Endothelial cell of umbilical vein (primary cell): ENCODE results near the gene KCNS3. TPM values are rescaled to one million over a fixed set of nuclear protein-coding genes. Genes with fewer than 3 reads are reported as not detected.

Experiments
- BruUV-seq: library from RNA; stranded (reverse); fragments of 400-500 nt; replicated peaks from 2 replicates; lab custom pipeline; 2021; lab: Mats Ljungman, UMichigan
- CTCF ChIA-PET: fragments of 300-600, 350-600 bp; sonication (Branson Sonifier 250); formaldehyde crosslinking; loops from one replicate; lab custom pipeline; 2021; ENCODE audit warnings: antibody characterized with exemption, inconsistent platforms; lab: Charles Lee
- POLR2A ChIA-PET: fragments of 300-600, 350-600 bp; sonication (Branson Sonifier 250); formaldehyde crosslinking; loops from one replicate; lab custom pipeline; 2021; ENCODE audit warnings: antibody characterized with exemption, inconsistent platforms; lab: Charles Lee
- DNase-seq: peaks from one replicate; pipeline ENCODE4 v3.0.0-alpha.2; 2011; ENCODE audit warnings: low read depth, low spot score
- FAIRE-seq: peaks from 2 replicates; lab custom pipeline; 2011; peaks lifted over from hg19 to GRCh38; lab: Jason Lieb, UNC
- H2AFZ ChIP-seq: 2 replicates; pipeline ENCODE4 v1.6.0; 2012; ENCODE audit warnings: low read depth, low read length, control low read depth, inconsistent platforms
- H3K27ac ChIP-seq: 2 replicates; pipeline ENCODE4 v1.5.1; 2011; ENCODE audit warnings: low read depth, mild to moderate bottlenecking, control low read depth, low read length, moderate library complexity; ENCODE audit not compliant: insufficient read depth
- H3K27me3 ChIP-seq, 2 experiments: 2 replicates each; pipeline versions ENCODE4 v1.6.0 to v1.6.1; 2011; ENCODE audit warnings: low read length in 2 of 2, mixed read lengths in 1 of 2; ENCODE audit not compliant: control insufficient read depth in 2 of 2, insufficient read depth in 2 of 2
- H3K36me3 ChIP-seq, 2 experiments: 2 replicates in 1 of 2; 3 replicates in 1 of 2; pipeline ENCODE4 v1.5.1; 2011; ENCODE audit warnings: low read length in 2 of 2, mild to moderate bottlenecking in 1 of 2, moderate library complexity in 1 of 2; ENCODE audit not compliant: control insufficient read depth in 2 of 2, insufficient read depth in 2 of 2; ENCODE audit errors: extremely low read depth in 1 of 2
- H3K4me1 ChIP-seq: 3 replicates; pipeline ENCODE4 v1.5.1; 2011; ENCODE audit warnings: mild to moderate bottlenecking, low read length; ENCODE audit not compliant: control insufficient read depth, insufficient read depth; ENCODE audit errors: extremely low read depth
- H3K4me2 ChIP-seq: 2 replicates; pipeline ENCODE4 v1.6.1; 2011; ENCODE audit warnings: low read length, control low read depth, mixed read lengths; ENCODE audit not compliant: insufficient read depth
- H3K4me3 ChIP-seq, 3 experiments: fragments of 200-600 bp in 1 of 3; sonication (generic), shearing (Covaris generic) in 1 of 3; replicated peaks in 1 of 3; 2 replicates each; pipeline ENCODE4 v1.5.1; 2011 to 2016; ENCODE audit warnings: control low read depth in 3 of 3, low read length in 3 of 3, mild to moderate bottlenecking in 2 of 3, inconsistent platforms in 1 of 3, low read depth in 1 of 3, moderate library complexity in 1 of 3; ENCODE audit not compliant: insufficient read depth in 1 of 3
- H3K79me2 ChIP-seq: 2 replicates; pipeline ENCODE4 v1.6.0; 2012; ENCODE audit warnings: low read length, inconsistent platforms; ENCODE audit not compliant: control insufficient read depth, insufficient read depth
- H3K9ac ChIP-seq: replicated peaks from 2 replicates; pipeline ENCODE3; 2011; ENCODE audit warnings: low read length, control low read depth; ENCODE audit not compliant: insufficient read depth; ENCODE audit errors: extremely low read depth
- H3K9me1 ChIP-seq: replicated peaks from 3 replicates; pipeline ENCODE4 v1.6.0; 2011; ENCODE audit warnings: mild to moderate bottlenecking, low read length; ENCODE audit not compliant: control insufficient read depth, insufficient read depth; ENCODE audit errors: extremely low read depth
- H3K9me3 ChIP-seq: replicated peaks from 2 replicates; pipeline ENCODE4 v1.5.1; 2012; ENCODE audit warnings: low read length, inconsistent platforms; ENCODE audit not compliant: control insufficient read depth, insufficient read depth
- H4K20me1 ChIP-seq: replicated peaks from 2 replicates; pipeline ENCODE3; 2011; ENCODE audit warnings: mild to moderate bottlenecking, low read length; ENCODE audit not compliant: control insufficient read depth, insufficient read depth; ENCODE audit errors: extremely low read depth
- CTCF ChIP-seq, 2 donors: IDR thresholded peaks; 1 replicate in 1 of 2; 2 replicates in 1 of 2; pipeline ENCODE4 v1.5.1; 2011; ENCODE audit warnings: low read length in 2 of 2, mild to moderate bottlenecking in 2 of 2, moderate library complexity in 2 of 2, control low read depth in 1 of 2, inconsistent platforms in 1 of 2, low read depth in 1 of 2; ENCODE audit not compliant: insufficient read depth in 1 of 2; ENCODE audit errors: extremely low read depth in 1 of 2
- EZH2 ChIP-seq: IDR thresholded peaks from 2 replicates; pipeline ENCODE4 v1.6.1; 2012; ENCODE audit warnings: borderline replicate concordance, low read depth, mild to moderate bottlenecking, moderate library complexity, low read length, inconsistent platforms; ENCODE audit not compliant: severe bottlenecking
- FOS ChIP-seq: IDR thresholded peaks from 2 replicates; pipeline ENCODE4 v1.6.1; 2011; ENCODE audit warnings: mild to moderate bottlenecking, low read length, moderate library complexity, borderline replicate concordance; ENCODE audit not compliant: insufficient read depth
- GATA2 ChIP-seq: IDR thresholded peaks from 2 replicates; pipeline ENCODE4 v1.7.0; 2011; ENCODE audit warnings: low read depth, mild to moderate bottlenecking, moderate library complexity, mixed read lengths, low read length; ENCODE audit not compliant: insufficient read length, insufficient read depth
- JUN ChIP-seq: IDR thresholded peaks from 2 replicates; pipeline ENCODE4 v1.6.1; 2011; ENCODE audit warnings: borderline replicate concordance, low read depth; ENCODE audit not compliant: insufficient read length, insufficient read depth
- MAX ChIP-seq: IDR thresholded peaks from 2 replicates; pipeline ENCODE4 v1.6.1; 2011; ENCODE audit not compliant: insufficient read depth, insufficient read length
- MYC ChIP-seq: IDR thresholded peaks from one replicate; pipeline ENCODE4 v1.6.1; 2011; ENCODE audit warnings: mild to moderate bottlenecking, low read depth, low read length
- POLR2A ChIP-seq: IDR thresholded peaks from 2 replicates; pipeline ENCODE4 v1.6.1; 2012; ENCODE audit warnings: low read depth, mild to moderate bottlenecking, control low read depth, low read length
- POLR2AphosphoS5 ChIP-seq: IDR thresholded peaks from 2 replicates; pipeline ENCODE4 v1.6.1; 2012; ENCODE audit warnings: low read depth, mild to moderate bottlenecking, control low read depth, low read length, moderate library complexity; ENCODE audit not compliant: insufficient read depth
- dilution Hi-C: fragments of 300-500 bp; cut with MboI; formaldehyde crosslinking; loops from one replicate; pipeline ENCODE4 v1.15.0; 2019; ENCODE audit warnings: low sequenced_read_pairs; ENCODE audit not compliant: extremely low pct_ligation_motif_present
- intact Hi-C: fragments of 100-400 bp; cut with micrococcal nuclease; formaldehyde crosslinking; loops from one replicate; pipeline ENCODE4 v1.10.0; 2022
- polyA plus RNA-seq, 4 experiments: library from polyadenylated mRNA; depleted of rRNA in 3 of 4; stranded (reverse) in 3 of 4; unstranded in 1 of 4; fragments of >200 nt; gene quantifications; 2 replicates each; pipeline versions ENCODE4 v1.2.1 to v1.2.3, GENCODE V29; 2011 to 2012; ENCODE audit warnings: missing spikeins in 1 of 4
- total RNA-seq: library from RNA; stranded (reverse); gene quantifications from 2 replicates; pipeline ENCODE4 v1.2.3, GENCODE V29; 2021

The KCNS3 gene
- total and polyA plus RNA-seq, 2 donors (not counting 3 experiments of a cell fraction or from before 2014, with no cell fraction given) = 0.75 to 2.4 TPM

- Histone ChIP-seq H3K27ac (no peak overlapping the region), H3K4me2 (no peak overlapping the region), H3K9ac (no peak overlapping the region), H3K4me1 (peaks cover 4% of the 10 kb centered on the region), H3K36me3 (no peaks in the 10 kb centered on the region), H4K20me1 (no peaks in the 10 kb centered on the region), H3K9me1 (no peaks in the 10 kb centered on the region), H2AFZ (no peak overlapping the region), H3K9me3 (no peaks in the 10 kb centered on the region), H3K4me3 (no peak overlapping the region), H3K27me3 (peaks cover 21 to 50% of the 10 kb centered on the region in 2 experiments), H3K79me2 (no peaks in the 10 kb centered on the region)
- no peak for TF ChIP-seq EZH2
- no peak for TF ChIP-seq MYC
- no peak for TF ChIP-seq CTCF (IDR thresholded peaks at IDR 0.05; ENCODE audit: extremely low read depth in 1 of 2, insufficient read depth in 1 of 2, low read depth in 1 of 2, low read length in 2 of 2)
- no peak for TF ChIP-seq POLR2AphosphoS5
- TF ChIP-seq FOS = no peak
- TF ChIP-seq POLR2A = no peak
- TF ChIP-seq GATA2 = no peak
- no peak for TF ChIP-seq MAX
- no peak for TF ChIP-seq JUN
- DNase-seq (no peak), FAIRE-seq (no peak)
- no TSS peak for BruUV-seq
- intact Hi-C loops = loop anchor here (10.0 kb wide), 1 partner anchor 428 kb away; no protein-coding TSS in a partner anchor
- CTCF ChIA-PET = no interaction called here
- dilution Hi-C loops = no loop called here
- POLR2A ChIA-PET = no interaction called here
Observed at GRCh38 chr2:17876590-17876989, 1.9 kb upstream of the KCNS3 start.
